OCI-LY3 (cell line): Measurements from ENCODE around the gene CLEC16A.

Experiments
- H2AFZ ChIP-seq: fragments of 200-600, 300-600 bp; shearing (Covaris generic); 2 replicates; pipeline ENCODE4 v1.6.0; 2014; ENCODE audit warnings: antibody characterized with exemption, low read depth, low read length
- H3K27ac ChIP-seq: fragments of 200-600, 300-600 bp; sonication (generic); 2 replicates; pipeline ENCODE4 v1.5.1; 2014; ENCODE audit warnings: mild to moderate bottlenecking, low read length, moderate library complexity, mixed read lengths
- H3K27me3 ChIP-seq: fragments of 200-600, 300-600 bp; sonication (generic); 2 replicates; pipeline ENCODE4 v1.6.1; 2014; ENCODE audit warnings: low read depth, low read length, mixed read lengths
- H3K36me3 ChIP-seq: fragments of 200-600, 300-600 bp; sonication (generic); replicated peaks from 2 replicates; pipeline ENCODE3; 2014; ENCODE audit warnings: low read depth, low read length, mixed read lengths
- H3K4me1 ChIP-seq: fragments of 300-600, 200-600 bp; sonication (generic); 2 replicates; pipeline ENCODE4 v1.6.1; 2014; ENCODE audit warnings: low read length, mixed read lengths
- H3K4me2 ChIP-seq: fragments of 200-600, 300-600 bp; sonication (generic); 2 replicates; pipeline ENCODE4 v1.6.1; 2014; ENCODE audit warnings: low read length, mixed read lengths
- H3K4me3 ChIP-seq: fragments of 300-600, 200-600 bp; sonication (generic); 2 replicates; pipeline ENCODE4 v1.5.1; 2014; ENCODE audit warnings: antibody characterized with exemption, mild to moderate bottlenecking, low read length, moderate library complexity
- H3K79me2 ChIP-seq: fragments of 300-600, 200-600 bp; shearing (Covaris generic); 2 replicates; pipeline ENCODE4 v1.6.1; 2014; ENCODE audit warnings: mild to moderate bottlenecking, low read length, mixed read lengths
- H3K9ac ChIP-seq: fragments of 300-600, 200-600 bp; shearing (Covaris generic); 2 replicates; pipeline ENCODE4 v1.6.0; 2014; ENCODE audit warnings: mild to moderate bottlenecking, low read length, moderate library complexity
- H3K9me3 ChIP-seq: fragments of 200-600, 300-600 bp; shearing (Covaris generic); 2 replicates; pipeline ENCODE4 v1.6.1; 2014; ENCODE audit warnings: low read length, mixed read lengths; ENCODE audit not compliant: insufficient read depth
- H4K20me1 ChIP-seq: fragments of 200-600, 300-600 bp; sonication (generic); 2 replicates; pipeline ENCODE4 v1.6.1; 2016; ENCODE audit warnings: low read length, mixed read lengths; ENCODE audit not compliant: insufficient read depth
- EZH2phosphoT487 ChIP-seq: fragments of 200-600 bp; shearing (Covaris generic); IDR thresholded peaks from 2 replicates; pipeline ENCODE4 v1.6.1; 2018; ENCODE audit warnings: antibody characterized with exemption, mixed run types, low read depth
- TF ChIP-seq, protein P1 (sequence below): fragments of 200-600, 300-600 bp; sonication (generic); IDR thresholded peaks from 2 replicates; pipeline ENCODE4 v1.5.1; 2014; ENCODE audit warnings: antibody characterized with exemption, low read length, low read depth

The CLEC16A gene

GRCh38 chr16:11142261-11142630, 197.9 kb downstream of the CLEC16A start:
- no peaks in the 10 kb centered on the region for H3K9me3 ChIP-seq
- no peaks in the 10 kb centered on the region for H4K20me1 ChIP-seq
- H3K4me2 ChIP-seq: no peak overlapping the region
- no peaks in the 10 kb centered on the region for H3K36me3 ChIP-seq
- no peaks in the 10 kb centered on the region for H3K79me2 ChIP-seq
- H3K27me3 ChIP-seq: no peaks in the 10 kb centered on the region
- H3K9ac ChIP-seq: no peak overlapping the region
- no peak overlapping the region for H3K4me3 ChIP-seq
- TF ChIP-seq, protein P1, sequence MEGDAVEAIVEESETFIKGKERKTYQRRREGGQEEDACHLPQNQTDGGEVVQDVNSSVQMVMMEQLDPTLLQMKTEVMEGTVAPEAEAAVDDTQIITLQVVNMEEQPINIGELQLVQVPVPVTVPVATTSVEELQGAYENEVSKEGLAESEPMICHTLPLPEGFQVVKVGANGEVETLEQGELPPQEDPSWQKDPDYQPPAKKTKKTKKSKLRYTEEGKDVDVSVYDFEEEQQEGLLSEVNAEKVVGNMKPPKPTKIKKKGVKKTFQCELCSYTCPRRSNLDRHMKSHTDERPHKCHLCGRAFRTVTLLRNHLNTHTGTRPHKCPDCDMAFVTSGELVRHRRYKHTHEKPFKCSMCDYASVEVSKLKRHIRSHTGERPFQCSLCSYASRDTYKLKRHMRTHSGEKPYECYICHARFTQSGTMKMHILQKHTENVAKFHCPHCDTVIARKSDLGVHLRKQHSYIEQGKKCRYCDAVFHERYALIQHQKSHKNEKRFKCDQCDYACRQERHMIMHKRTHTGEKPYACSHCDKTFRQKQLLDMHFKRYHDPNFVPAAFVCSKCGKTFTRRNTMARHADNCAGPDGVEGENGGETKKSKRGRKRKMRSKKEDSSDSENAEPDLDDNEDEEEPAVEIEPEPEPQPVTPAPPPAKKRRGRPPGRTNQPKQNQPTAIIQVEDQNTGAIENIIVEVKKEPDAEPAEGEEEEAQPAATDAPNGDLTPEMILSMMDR: no peak
- no peak for TF ChIP-seq EZH2phosphoT487
- H2AFZ ChIP-seq: no peak overlapping the region
- no peak overlapping the region for H3K27ac ChIP-seq
- H3K4me1 ChIP-seq: peaks cover 5% of the 10 kb centered on the region; the same call in 1 of the 2 replicates

DNA sequence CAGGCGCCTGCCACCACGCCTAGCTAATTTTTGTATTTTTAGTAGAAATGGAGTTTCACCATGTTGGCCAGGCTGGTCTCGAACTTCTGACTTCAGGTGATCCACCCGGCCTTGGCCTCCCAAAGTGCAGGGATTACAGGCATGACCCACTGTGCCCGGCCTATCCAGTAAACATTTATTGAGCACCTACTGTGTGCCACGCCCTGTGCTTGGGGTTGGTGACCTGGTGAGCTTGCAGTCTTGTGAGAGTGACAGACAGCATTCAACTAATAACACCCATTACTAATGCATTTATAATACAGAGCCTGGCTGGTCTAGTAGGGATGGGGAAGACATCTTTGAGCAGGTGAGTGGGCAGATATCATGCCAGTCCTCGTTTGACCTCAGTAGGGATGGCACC, 198.6 kb downstream of the CLEC16A start:
- Histone ChIP-seq H3K4me3 (no peak overlapping the region), H3K36me3 (no peaks in the 10 kb centered on the region), H3K9ac (no peak overlapping the region), H4K20me1 (no peaks in the 10 kb centered on the region), H3K4me2 (no peak overlapping the region), H3K4me1 (peaks cover under 1% of the 10 kb centered on the region; the same call in 1 of the 2 replicates), H2AFZ (no peak overlapping the region), H3K27me3 (no peaks in the 10 kb centered on the region), H3K27ac (no peak overlapping the region), H3K9me3 (no peaks in the 10 kb centered on the region), H3K79me2 (no peaks in the 10 kb centered on the region)
- TF ChIP-seq EZH2phosphoT487: no peak
- TF ChIP-seq, protein P1: no peak

GRCh38 chr16:11143372-11144035, 199.1 kb downstream of the CLEC16A start:
- Histone ChIP-seq H4K20me1 (no peaks in the 10 kb centered on the region), H3K4me3 (no peak overlapping the region), H2AFZ (no peak overlapping the region), H3K27me3 (no peaks in the 10 kb centered on the region), H3K27ac (no peak overlapping the region), H3K4me1 (no peaks in the 10 kb centered on the region), H3K9me3 (no peaks in the 10 kb centered on the region), H3K79me2 (no peaks in the 10 kb centered on the region), H3K9ac (no peak overlapping the region), H3K36me3 (no peaks in the 10 kb centered on the region), H3K4me2 (no peak overlapping the region)
- TF ChIP-seq, protein P1: no peak
- TF ChIP-seq EZH2phosphoT487: no peak

DNA sequence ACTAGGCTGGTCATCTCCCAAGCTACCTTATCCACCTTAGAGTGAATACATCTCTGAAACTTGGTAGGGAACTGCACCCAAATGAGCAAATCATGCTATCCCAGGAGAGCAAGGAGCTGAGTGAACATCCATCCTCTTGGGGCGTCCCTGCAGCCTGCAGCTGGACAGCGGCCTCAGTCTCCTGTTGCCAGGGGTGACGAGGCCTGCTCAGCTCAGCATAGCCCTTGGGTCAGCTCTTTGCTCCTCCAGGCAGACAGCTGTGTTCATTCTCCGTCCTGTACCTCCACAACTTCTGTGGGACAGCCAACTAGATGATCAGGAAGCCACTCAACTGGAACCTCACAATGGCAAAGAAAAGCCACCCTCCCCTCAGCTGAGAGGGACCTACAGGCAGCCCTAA, 199.8 kb downstream of the CLEC16A start:
- Histone ChIP-seq H3K27ac (no peak overlapping the region), H3K4me3 (no peak overlapping the region), H2AFZ (no peak overlapping the region), H4K20me1 (no peaks in the 10 kb centered on the region), H3K27me3 (no peaks in the 10 kb centered on the region), H3K9ac (no peak overlapping the region), H3K9me3 (no peaks in the 10 kb centered on the region), H3K79me2 (no peaks in the 10 kb centered on the region), H3K4me1 (no peaks in the 10 kb centered on the region), H3K36me3 (no peaks in the 10 kb centered on the region), H3K4me2 (no peak overlapping the region)
- TF ChIP-seq EZH2phosphoT487: no peak
- TF ChIP-seq, protein P1: no peak
